HG03175 (cell line): ENCODE measurements around the gene DUSP19.
"Not testable (repeated sequence)": the region's sequence is repeated elsewhere in the genome, so short reads cannot be mapped to it uniquely, and the experiment has no call there.

Experiments
- ATAC-seq: cut with Tn5 transposase; IDR thresholded peaks from one replicate; pipeline ENCODE4 v1.9.1; 2021; ENCODE audit warnings: mild to moderate bottlenecking, moderate library complexity; ENCODE audit not compliant: unreplicated experiment

DUSP19 gene

DNA sequence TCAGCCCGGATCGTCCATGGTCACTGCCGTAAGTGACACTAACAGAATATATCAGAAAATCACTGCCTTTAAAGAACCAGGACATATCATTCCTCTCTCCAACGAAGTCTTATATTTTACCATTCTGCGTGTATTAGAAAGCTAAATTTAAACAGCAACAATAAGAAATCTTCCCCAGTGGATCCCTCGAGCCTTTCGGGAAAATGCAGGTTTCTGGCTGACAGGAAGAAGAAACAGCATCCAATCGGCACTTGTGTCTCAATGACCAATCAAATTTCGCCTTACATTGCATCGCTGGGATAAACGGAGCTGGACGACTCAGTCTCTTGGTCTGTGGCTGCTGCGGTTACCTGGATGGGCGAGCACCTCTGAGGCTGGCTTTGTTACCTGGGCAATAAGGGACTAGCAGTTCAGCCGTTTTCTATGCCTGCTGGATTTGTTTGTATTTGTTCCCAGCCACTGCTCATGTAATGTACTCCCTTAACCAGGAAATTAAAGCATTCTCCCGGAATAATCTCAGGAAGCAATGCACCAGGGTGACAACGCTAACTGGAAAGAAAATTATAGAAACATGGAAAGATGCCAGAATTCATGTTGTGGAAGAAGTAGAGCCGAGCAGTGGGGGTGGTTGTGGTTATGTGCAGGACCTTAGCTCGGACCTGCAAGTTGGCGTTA is at the start of gene DUSP19:
DUSP19 (plus strand) TSS at position 284 of the 675 bp plus-strand sequence; CDS start at position 471, 187 bp downstream.
- ATAC-seq: peak; percentile 92

DNA sequence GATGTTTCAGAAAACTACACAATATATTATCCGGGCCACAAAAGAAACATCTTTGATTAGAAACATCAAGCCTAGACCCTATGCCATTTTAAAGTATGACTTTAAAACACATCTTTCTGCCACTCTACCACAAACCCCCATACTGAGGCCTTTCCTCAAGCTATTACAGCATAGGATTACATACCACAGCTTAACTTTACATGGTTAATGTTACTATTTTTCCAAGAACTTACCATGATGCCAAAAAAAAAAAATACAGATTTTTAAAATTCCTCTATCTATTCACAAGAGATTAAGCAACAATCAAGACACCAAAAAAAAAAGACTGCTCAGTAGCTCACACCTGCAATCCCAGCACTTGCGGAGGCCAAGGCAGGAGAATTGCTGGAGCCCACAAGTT is 49.3 kb upstream of the DUSP19 start:
- no peak for ATAC-seq

- ATAC-seq: no peak
Observed at GRCh38 chr2:183031911-183032794, 46.4 kb upstream of the DUSP19 start.

DNA sequence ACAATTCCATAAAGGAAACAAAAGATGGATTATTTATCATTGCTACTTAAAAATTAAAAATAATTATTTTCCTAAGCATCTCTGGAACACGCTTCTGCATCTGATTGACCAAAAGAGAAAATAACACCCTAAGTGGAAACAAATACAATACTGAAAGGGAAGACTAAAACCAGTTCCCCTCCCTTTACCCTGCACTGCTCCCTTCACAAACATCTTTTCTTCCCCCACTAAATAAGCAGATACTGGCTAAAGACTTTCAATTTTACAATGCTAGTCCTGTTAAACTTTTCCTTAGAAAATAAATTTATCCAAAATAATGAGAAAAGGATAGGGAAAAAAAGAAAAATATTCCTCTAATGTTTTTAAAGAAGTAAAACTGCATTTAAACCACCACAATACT is 44.6 kb upstream of the DUSP19 start:
- no peak for ATAC-seq

DNA sequence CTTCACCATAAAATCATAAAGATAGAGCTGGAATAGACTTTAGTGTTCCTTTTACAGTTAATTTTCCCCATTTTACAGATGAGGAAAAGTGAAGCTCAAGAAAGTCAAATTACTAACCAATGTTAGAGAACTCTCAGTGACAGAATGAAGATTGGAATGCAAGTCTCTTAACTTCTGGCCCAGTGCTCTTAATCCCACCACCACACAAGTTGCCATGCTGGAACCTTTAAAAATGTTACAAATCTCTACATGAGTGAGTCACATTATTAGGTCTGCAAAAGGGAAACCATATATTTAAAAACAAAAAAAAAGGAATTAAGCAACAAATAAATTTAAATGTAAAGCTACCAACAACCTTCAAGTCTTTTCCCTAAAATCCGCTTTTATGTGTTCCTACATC is 43.7 kb upstream of the DUSP19 start:
- no peak for ATAC-seq

- no peak for ATAC-seq
Observed at GRCh38 chr2:183035298-183035953, 43.1 kb upstream of the DUSP19 start.

DNA sequence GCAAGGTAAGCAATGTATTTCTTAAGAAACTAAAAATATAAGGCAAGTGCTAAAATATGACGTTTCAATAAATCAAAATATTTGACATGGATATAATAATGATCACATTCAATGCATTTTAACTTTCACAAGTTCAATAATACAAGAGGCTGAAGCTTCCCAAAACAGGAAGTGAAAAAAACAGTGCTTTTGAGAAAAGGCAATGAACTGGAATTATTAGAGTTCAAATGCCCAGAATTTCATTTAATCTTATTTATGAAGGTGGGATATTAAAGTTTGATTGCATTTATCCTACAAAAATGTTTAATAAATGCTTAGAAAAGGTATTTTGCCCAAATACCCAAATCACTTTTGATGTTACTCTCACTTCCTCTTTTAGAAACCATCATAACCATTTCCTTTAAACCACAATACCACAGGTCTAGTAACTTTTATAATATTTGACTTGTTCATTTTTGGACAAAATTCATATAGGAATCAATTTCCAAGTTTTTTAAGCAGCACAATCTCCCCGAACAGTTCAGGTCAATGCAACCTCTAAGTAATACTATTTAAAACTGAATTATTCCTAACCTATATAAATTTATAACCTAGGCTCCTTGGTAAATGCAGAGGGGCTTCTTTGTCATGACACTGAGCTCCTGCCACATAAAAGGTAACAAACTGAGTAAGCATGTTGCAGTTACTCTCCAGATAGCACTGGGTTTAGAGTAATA is 42.4 kb upstream of the DUSP19 start:
- ATAC-seq: peak; percentile 56

DNA sequence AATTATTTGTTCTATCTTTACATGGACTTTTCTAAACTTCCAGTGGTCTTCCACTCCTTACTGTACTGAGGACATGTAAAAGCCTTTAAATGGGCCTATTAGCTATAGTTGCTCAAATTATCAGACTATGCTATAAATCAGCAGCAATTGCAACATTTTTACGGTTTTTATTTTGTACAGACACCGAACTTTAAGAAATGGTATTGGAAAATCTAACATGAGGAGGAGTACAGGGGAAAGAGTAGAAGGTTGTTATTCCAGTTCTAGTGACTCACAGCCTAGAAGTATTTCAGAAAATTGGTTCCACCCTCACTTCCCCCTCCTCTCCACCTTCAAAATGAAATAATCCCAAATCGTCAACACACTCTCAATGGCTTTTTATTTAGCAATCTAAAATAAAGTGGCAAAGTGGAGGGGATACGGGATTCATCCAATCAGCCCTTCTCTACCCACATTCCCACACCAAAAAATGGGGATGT is 41.4 kb upstream of the DUSP19 start:
- no peak for ATAC-seq

DNA sequence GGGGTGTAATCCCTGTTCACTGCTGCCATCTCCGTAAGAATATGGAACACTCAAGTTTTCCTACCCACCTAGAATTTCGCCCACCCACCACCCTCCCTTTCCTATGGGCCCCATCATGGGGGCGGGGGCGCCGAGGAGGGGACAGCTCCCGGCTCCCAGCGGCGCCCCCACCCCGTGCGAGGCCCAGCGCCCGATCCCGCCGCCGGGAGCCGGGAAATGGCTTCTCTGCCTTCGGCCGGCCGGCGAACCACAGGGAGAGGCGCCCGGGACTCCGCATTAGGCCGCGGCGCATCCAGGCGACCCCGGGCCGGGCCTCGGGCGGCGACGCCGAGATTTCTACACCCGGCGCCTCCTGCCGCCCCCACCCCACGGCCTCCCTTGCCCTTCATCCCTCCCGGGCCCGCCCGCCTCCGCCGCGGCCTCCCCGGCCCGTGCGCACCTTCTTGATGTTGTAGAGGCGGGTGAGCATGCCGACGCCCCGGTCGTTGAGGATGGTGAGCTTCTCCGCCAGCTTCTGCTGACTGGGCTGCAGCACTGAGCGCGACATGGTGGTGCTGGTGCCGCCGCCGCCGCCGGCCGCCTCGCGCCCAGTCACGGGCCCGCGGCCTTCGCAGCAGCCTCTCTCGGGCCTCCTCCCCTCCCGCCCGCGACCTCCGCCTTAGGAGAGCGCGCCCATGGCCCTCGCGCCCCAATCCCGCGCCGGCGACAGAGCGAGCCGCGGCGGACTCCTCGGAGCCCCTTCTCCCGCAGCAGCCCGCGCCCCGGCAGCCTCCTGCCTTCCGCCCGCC is 40.8 kb upstream of the DUSP19 start:
- peak; percentile 48 for ATAC-seq

DNA sequence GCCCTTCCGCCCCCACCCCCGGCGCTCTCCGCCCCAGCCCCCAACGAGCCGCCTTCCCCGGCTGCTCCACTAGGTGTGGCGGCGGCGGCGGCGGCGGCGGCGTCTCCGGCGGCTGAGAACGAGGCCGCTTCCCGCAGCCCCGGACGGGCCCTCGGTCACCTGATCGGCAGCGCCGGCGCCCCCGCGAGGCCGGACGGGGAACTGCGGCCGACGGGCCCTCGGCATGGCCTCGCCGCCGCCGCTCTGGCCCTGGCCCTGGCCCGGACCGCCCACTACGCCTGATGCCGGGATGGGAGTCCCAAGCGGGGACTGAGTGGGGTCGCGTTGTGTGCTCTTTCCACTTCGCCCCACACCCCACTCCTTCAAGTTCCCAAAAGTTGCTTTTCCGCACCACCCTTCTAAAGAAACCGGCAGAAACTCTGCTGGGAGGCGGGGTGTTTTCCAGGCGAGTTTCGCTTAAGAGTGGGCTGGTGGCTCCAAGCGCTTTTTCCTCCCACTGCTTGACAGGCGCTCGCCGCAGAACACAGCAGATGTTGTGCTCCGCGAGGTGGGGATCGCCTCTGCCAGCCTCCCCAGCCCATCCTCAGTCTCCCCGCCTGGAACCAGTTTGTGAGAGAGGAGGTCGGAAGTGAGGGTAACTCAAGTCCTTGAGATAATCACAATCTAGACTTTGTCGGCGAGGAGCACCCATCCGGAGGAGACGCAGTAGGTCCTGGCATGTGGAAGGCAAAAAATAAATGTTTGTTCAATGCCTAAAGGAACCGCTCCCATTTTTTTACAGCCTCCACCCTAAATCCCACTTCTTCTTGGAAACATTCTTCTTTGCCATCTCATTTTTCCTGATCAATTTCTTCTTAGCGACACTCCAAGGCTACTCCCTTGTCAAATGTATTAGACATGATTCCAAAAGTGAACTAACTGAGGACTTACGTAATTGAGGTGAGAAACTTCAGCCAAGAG is 39.9 kb upstream of the DUSP19 start, which contains the start of gene NCKAP1:
NCKAP1 (minus strand) TSS at position 117 of the 960 bp plus-strand sequence. CDS start 358 bp downstream, outside the sequence.
- ATAC-seq: peak; percentile 84

GRCh38 chr2:183040604-183041003 is 37.9 kb upstream of the DUSP19 start:
- no peak for ATAC-seq

- not testable (repeated sequence) for ATAC-seq
Observed at GRCh38 chr2:183043580-183043979, 35.0 kb upstream of the DUSP19 start.

DNA sequence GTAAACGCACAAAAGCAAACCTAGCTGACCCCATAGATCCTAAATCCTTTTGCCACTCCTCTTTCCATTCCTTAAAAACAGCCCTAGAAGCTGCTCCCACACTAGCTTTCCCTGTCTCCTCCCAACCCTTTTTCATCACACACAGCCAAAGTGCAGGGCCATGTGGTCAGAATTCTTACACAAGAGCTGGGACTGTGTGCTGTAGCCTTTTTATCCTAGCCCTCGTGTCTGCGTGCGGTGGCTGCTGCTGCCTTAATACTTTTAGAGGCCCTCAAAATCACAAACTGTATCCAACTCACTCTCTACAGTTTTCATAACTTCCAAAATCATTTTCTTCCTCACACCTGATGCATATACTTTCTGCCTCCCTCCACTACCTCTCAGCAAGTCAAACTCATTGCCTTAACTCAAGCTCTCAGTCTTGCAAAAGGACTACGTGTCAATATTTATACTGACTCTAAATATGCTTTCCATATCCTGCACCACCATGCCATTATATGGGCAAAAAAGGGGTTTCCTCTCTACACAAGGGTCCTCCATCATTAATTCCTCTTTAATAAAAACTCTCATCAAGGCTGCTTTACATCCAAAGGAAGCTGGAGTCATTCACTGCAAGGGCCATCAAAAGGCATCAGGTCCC is 30.9 kb upstream of the DUSP19 start:
- not testable (repeated sequence) for ATAC-seq

DNA sequence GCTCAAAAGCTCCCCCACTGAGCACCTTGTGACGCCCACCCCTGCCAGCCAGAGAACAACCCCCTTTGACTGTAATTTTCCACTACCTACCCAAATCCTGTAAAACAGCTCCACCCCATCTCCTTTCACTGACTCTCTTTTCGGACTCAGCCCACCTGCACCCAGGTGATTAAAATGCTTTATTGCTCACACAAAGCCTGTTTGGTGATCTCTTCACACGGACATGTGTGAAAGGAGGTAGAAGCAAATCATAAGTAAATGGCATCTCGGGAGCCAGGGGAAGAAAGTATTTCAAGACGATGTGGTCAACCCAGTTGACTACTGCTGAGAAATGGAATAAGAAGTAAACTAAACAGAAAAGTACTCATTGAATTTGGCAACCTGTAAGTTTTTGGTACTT is 29.1 kb upstream of the DUSP19 start:
- no peak for ATAC-seq

GRCh38 chr2:183057333-183057985 is 21.1 kb upstream of the DUSP19 start:
- ATAC-seq: peak; percentile 39

GRCh38 chr2:183059561-183059960 is 19.0 kb upstream of the DUSP19 start:
- no peak for ATAC-seq

DNA sequence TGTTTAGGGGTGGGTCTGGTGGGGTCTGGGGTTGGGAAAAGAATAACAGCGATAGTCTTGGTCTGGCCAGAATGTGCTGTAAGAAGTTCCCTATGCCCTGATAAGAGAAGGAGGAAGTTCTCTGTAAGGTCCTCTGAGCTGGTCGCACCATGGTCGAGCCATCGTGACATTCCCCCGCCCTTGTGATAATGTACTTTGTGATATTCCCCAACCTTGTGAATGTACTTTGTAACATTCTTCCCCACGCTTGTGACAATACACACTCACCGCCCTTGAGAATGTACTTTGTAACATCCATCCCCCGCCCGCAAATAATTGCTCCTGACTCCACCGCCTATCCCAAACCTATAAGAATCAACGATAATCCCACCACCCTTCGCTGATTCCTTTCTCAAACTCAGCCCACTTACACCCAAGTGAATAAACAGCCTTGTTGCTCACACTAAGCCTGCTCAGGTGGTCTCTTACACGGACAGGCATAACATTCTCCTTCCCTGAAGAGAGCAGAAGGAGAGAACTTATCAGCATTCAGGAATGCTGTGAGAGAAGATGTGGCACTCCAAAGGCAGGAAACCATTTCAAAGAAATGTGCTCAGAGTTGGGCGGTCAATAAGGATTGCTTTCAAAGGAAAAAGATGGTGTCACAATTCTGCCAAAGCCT is 17.8 kb upstream of the DUSP19 start:
- ATAC-seq: no peak
